Chondrocyte (in vitro differentiated cells): ENCODE data around the gene SYT17. TPM values are rescaled to one million over a fixed set of nuclear protein-coding genes. Genes with fewer than 3 reads are reported as not detected.

Experiments
- DNase-seq: peaks from one replicate; pipeline ENCODE4 v3.0.0; 2021; ENCODE audit warnings: mixed read lengths, low spot score
- H3K27ac Mint-ChIP-seq: one replicate; pipeline ENCODE4 v1.8.0; 2021; ENCODE audit warnings: mild to moderate bottlenecking, moderate library complexity, mixed read lengths; ENCODE audit not compliant: unreplicated experiment
- H3K27me3 Mint-ChIP-seq: 2 replicates; pipeline ENCODE4 v1.8.0; 2021; ENCODE audit warnings: low read depth, mixed read lengths
- H3K36me3 Mint-ChIP-seq: 2 replicates; pipeline ENCODE4 v1.8.0; 2021; ENCODE audit warnings: low read depth, mixed read lengths
- H3K4me1 Mint-ChIP-seq: 2 replicates; pipeline ENCODE4 v1.8.0; 2021; ENCODE audit warnings: low read depth, mild to moderate bottlenecking, mixed read lengths
- H3K4me3 Mint-ChIP-seq: one replicate; pipeline ENCODE4 v1.8.0; 2021; ENCODE audit warnings: mild to moderate bottlenecking, moderate library complexity, mixed read lengths; ENCODE audit not compliant: unreplicated experiment
- H3K9me3 Mint-ChIP-seq: 2 replicates; pipeline ENCODE4 v1.8.0; 2021; ENCODE audit warnings: low read depth, mixed read lengths
- total RNA-seq: library from RNA; stranded (reverse); gene quantifications from 3 replicates; pipeline ENCODE4 v1.2.1, GENCODE V29; 2021
- TF ChIP-seq, protein P1 (sequence below): fragments of 200-600 bp; sonication (generic); IDR thresholded peaks from 2 replicates; pipeline ENCODE4 v1.5.0; 2021; ENCODE audit warnings: antibody characterized with exemption, mild to moderate bottlenecking, moderate library complexity

SYT17 gene
- total RNA-seq, 1 donor from 2014 or later, result 0.97 TPM

- Mint-ChIP-seq H3K9me3 (no peaks in the 10 kb centered on the region), H3K36me3 (no peaks in the 10 kb centered on the region), H3K4me3 (peak overlapping the region; percentile 57), H3K27ac (no peak overlapping the region), H3K27me3 (peaks cover 30% of the 10 kb centered on the region), H3K4me1 (no peaks in the 10 kb centered on the region)
- TF ChIP-seq, protein P1, sequence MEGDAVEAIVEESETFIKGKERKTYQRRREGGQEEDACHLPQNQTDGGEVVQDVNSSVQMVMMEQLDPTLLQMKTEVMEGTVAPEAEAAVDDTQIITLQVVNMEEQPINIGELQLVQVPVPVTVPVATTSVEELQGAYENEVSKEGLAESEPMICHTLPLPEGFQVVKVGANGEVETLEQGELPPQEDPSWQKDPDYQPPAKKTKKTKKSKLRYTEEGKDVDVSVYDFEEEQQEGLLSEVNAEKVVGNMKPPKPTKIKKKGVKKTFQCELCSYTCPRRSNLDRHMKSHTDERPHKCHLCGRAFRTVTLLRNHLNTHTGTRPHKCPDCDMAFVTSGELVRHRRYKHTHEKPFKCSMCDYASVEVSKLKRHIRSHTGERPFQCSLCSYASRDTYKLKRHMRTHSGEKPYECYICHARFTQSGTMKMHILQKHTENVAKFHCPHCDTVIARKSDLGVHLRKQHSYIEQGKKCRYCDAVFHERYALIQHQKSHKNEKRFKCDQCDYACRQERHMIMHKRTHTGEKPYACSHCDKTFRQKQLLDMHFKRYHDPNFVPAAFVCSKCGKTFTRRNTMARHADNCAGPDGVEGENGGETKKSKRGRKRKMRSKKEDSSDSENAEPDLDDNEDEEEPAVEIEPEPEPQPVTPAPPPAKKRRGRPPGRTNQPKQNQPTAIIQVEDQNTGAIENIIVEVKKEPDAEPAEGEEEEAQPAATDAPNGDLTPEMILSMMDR, result no peak
- DNase-seq, result no peak
Observed at GRCh38 chr16:19168371-19169081, 486 bp downstream of the SYT17 start.

DNA sequence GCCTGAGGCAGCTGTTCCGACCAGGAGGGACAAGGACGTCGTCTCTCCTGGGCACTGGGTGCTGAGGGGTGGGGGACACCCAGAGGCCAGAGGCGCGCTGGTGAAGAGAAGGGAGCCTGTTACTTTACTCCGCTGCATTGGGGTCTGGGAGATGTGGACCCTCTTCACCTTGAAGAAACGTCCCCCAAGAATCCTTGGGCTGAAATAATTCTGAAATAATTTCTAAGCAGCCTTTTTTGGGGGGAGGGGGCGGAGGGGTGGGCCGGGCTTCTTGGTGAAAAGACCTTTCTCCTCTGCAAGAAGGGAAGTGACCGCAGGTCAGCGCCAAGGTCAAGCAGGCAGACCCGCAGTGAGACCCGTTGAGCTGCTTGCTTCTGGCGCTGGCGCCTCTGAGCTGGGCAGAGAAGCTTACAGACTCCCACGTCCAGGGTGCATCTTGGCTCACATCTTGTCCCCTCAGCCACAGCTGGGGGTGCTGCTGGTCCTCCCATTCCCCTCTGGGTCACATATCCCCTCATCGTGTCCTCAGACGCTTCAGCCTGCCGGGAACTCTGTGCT, 1.1 kb downstream of the SYT17 start:
- no peak overlapping the region for H3K4me3 Mint-ChIP-seq
- peaks cover 37% of the 10 kb centered on the region for H3K27me3 Mint-ChIP-seq
- no peaks in the 10 kb centered on the region for H3K9me3 Mint-ChIP-seq
- no peaks in the 10 kb centered on the region for H3K4me1 Mint-ChIP-seq
- TF ChIP-seq, protein P1, result no peak
- no peak overlapping the region for H3K27ac Mint-ChIP-seq
- H3K36me3 Mint-ChIP-seq, result no peaks in the 10 kb centered on the region
- no peak for DNase-seq

- Mint-ChIP-seq H3K4me1 (no peaks in the 10 kb centered on the region), H3K36me3 (no peaks in the 10 kb centered on the region), H3K27ac (no peak overlapping the region), H3K9me3 (no peaks in the 10 kb centered on the region), H3K27me3 (peaks cover 37% of the 10 kb centered on the region), H3K4me3 (no peak overlapping the region)
- no peak for DNase-seq
- TF ChIP-seq, protein P1, result no peak
Observed at GRCh38 chr16:19170043-19170655, 2.1 kb downstream of the SYT17 start.

DNA sequence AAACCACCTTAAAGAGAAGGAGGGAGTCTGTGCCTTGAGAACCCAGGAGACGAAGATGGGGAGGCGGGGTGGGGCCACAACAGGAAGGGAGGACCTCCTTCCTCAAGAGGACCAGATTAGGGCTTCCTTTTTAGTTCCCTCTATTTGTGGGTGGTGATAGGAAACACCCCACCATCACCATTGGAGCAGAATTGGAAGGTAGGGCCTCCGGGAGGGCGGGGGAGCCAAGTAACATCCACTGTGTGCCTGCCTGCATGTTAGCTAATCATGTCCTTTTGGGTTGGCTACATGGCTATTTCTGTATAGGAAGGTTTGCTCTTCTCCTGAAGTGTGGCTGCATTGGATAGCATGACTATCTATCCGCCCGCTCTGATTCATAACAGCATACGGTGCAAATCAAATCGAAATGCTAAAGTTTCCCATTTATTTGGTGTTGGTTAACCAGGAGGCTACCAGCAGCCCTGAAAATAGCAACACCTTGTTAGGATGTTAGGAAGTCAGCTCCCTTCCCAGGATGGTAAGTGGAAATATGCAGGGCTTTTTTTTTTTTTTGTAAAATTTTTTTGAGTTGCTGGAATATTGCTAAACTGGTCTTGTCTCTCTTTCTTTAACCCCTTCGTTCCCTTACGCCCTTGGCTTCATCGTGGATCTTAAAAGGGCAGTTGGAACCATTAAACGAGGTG, 4.2 kb downstream of the SYT17 start:
- DNase-seq, result no peak
- H3K4me3 Mint-ChIP-seq, result no peak overlapping the region

More for the DNA sequence above, 4.2 kb downstream of the SYT17 start:
- Mint-ChIP-seq H3K4me1 (no peaks in the 10 kb centered on the region), H3K36me3 (no peaks in the 10 kb centered on the region), H3K9me3 (no peaks in the 10 kb centered on the region), H3K27ac (no peak overlapping the region), H3K27me3 (peaks cover 43% of the 10 kb centered on the region)
- TF ChIP-seq, protein P1, result no peak
